Stimulated activated CD8-positive, alpha-beta memory T cell treated with anti-CD3 and anti-CD28 coated beads, Interleukin-15, amount 100 ng/mL, for 4 hours (primary cell): ENCODE results near the gene NT5M.
"Not testable (repeated sequence)": the region's sequence is repeated elsewhere in the genome, so short reads cannot be mapped to it uniquely, and the experiment has no call there.

Source experiments
- DNase-seq, 2 donors: peaks; one replicate each; pipeline ENCODE4 v3.0.0-alpha.2; 2020; ENCODE audit warnings: low read depth in 2 of 2

The NT5M gene

GRCh38 chr17:17377071-17377967 lies 74.1 kb downstream of the NT5M start:
- no peak for DNase-seq

- no peak for DNase-seq
Observed at GRCh38 chr17:17379197-17379991, 76.2 kb downstream of the NT5M start.

GRCh38 chr17:17380145-17380925 lies 77.2 kb downstream of the NT5M start:
- DNase-seq = no peak

GRCh38 chr17:17381446-17382064 lies 78.4 kb downstream of the NT5M start:
- DNase-seq = no peak

GRCh38 chr17:17382065-17382459 lies 78.9 kb downstream of the NT5M start:
- no peak for DNase-seq

GRCh38 chr17:17382971-17383370 lies 79.8 kb downstream of the NT5M start:
- DNase-seq = no peak

GRCh38 chr17:17383431-17384290 lies 80.5 kb downstream of the NT5M start:
- DNase-seq = not testable (repeated sequence)

- no peak for DNase-seq
Observed at GRCh38 chr17:17384291-17384615, 81.1 kb downstream of the NT5M start.

- no peak for DNase-seq
Observed at GRCh38 chr17:17384961-17385360, 81.8 kb downstream of the NT5M start.

- DNase-seq = no peak
Observed at GRCh38 chr17:17385491-17385890, 82.3 kb downstream of the NT5M start.

- DNase-seq = no peak
Observed at GRCh38 chr17:17386094-17386800, 83.1 kb downstream of the NT5M start.

GRCh38 chr17:17387017-17387497 lies 83.9 kb downstream of the NT5M start:
- DNase-seq = no peak

GRCh38 chr17:17387498-17388362 lies 84.6 kb downstream of the NT5M start:
- no peak for DNase-seq

- no peak for DNase-seq
Observed at GRCh38 chr17:17388657-17389496, 85.7 kb downstream of the NT5M start.

- peak; percentile 13 to 45 for DNase-seq
Observed at GRCh38 chr17:17391668-17392370, 88.6 kb downstream of the NT5M start.

- no peak for DNase-seq
Observed at GRCh38 chr17:17393976-17394375, 90.8 kb downstream of the NT5M start.

GRCh38 chr17:17394494-17394893 lies 91.3 kb downstream of the NT5M start:
- DNase-seq = no peak
